Bronchial epithelial cell (primary cell): ENCODE data around the gene B3GALT6. TPM values are rescaled to one million over a fixed set of nuclear protein-coding genes. Genes with fewer than 3 reads are reported as not detected.

Source experiments
- DNase-seq: peaks from one replicate; pipeline ENCODE4 v3.0.0-alpha.2; 2010; ENCODE audit warnings: low read depth
- FAIRE-seq: peaks from 2 replicates; lab custom pipeline; 2011; peaks lifted over from hg19 to GRCh38; lab: Jason Lieb, UNC
- H3K27me3 ChIP-seq: 2 replicates; pipeline ENCODE4 v1.5.1; 2011; ENCODE audit warnings: low read length; ENCODE audit not compliant: control insufficient read depth, insufficient read depth
- H3K36me3 ChIP-seq: 2 replicates; pipeline ENCODE4 v1.5.1; 2011; ENCODE audit warnings: low read length; ENCODE audit not compliant: control insufficient read depth, insufficient read depth
- H3K4me3 ChIP-seq: 2 replicates; pipeline ENCODE4 v1.5.1; 2011; ENCODE audit warnings: mild to moderate bottlenecking, low read depth, low read length, control low read depth
- total RNA-seq: library from RNA; depleted of rRNA; stranded (reverse); fragments of >200 nt; gene quantifications from 2 replicates; pipeline ENCODE4 v1.2.1, GENCODE V29; 2014
- TF ChIP-seq, protein P1 (sequence below): IDR thresholded peaks from 2 replicates; pipeline ENCODE4 v1.5.1; 2011; ENCODE audit warnings: mild to moderate bottlenecking, moderate library complexity, low read length, control low read depth, inconsistent platforms; ENCODE audit not compliant: insufficient read depth, severe bottlenecking

B3GALT6 gene
- total RNA-seq, 1 donor from 2014 or later, result 24.5 TPM

DNA sequence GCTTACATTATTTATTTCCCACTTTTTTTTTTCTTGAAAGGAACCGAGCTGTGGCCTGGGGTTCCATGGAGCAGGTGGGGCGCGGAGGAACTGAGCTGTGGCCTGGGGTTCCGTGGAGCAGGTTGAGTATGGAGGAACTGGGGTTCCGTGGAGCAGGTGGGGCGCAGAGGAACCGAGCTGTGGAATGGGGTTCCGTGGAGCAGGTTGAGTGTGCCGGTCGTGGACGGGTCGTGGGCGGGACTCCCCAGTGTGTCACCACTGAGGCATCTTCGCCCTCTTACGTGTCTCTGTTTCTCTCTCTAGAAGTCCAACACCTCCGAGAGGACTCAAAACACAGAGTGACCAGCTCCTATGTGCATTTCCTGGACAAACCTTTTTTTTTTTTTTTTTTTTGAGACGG lies 47.0 kb downstream of the B3GALT6 start:
- TF ChIP-seq, protein P1, sequence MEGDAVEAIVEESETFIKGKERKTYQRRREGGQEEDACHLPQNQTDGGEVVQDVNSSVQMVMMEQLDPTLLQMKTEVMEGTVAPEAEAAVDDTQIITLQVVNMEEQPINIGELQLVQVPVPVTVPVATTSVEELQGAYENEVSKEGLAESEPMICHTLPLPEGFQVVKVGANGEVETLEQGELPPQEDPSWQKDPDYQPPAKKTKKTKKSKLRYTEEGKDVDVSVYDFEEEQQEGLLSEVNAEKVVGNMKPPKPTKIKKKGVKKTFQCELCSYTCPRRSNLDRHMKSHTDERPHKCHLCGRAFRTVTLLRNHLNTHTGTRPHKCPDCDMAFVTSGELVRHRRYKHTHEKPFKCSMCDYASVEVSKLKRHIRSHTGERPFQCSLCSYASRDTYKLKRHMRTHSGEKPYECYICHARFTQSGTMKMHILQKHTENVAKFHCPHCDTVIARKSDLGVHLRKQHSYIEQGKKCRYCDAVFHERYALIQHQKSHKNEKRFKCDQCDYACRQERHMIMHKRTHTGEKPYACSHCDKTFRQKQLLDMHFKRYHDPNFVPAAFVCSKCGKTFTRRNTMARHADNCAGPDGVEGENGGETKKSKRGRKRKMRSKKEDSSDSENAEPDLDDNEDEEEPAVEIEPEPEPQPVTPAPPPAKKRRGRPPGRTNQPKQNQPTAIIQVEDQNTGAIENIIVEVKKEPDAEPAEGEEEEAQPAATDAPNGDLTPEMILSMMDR, result no peak
- H3K27me3 ChIP-seq, result no peaks in the 10 kb centered on the region
- FAIRE-seq (no peak), DNase-seq (no peak)
- no peak overlapping the region for H3K4me3 ChIP-seq
- no peaks in the 10 kb centered on the region for H3K36me3 ChIP-seq

DNA sequence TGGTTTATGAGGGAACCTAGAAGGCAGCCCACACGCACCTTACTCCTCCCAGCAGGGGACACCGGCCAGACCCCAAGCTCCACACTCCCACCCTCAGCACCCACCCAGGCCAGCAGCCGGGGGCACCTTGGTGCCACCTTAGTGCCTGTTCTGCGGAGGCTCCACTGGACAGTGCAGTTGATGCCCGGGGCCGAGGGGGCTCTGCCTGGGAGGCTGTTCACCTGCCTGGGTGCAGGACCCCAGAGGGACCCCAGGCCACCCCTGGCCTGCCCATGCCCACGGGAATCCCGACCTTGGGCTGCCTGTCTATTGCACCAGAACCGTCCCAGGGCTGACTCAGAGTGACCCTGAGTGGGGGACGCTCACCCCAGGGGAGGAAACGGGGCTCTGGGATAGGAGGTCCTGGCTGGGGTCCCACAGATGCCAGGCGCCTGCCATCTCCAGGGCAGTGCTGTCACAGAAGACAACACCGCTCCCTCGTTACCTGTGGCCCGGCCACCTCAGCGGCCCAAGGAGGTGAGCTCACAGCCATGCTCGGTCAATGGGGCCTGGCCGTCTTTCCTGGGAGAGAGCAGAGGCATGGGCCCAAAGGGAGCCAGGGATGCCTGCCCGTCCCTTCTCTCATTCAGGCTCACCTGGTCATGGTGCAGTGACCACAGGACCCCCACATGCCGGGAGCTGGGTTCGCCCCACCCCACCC lies 48.9 kb downstream of the B3GALT6 start:
- TF ChIP-seq, protein P1, result no peak
- FAIRE-seq (no peak), DNase-seq (no peak)
- Histone ChIP-seq H3K4me3 (no peak overlapping the region), H3K27me3 (no peaks in the 10 kb centered on the region), H3K36me3 (no peaks in the 10 kb centered on the region)

DNA sequence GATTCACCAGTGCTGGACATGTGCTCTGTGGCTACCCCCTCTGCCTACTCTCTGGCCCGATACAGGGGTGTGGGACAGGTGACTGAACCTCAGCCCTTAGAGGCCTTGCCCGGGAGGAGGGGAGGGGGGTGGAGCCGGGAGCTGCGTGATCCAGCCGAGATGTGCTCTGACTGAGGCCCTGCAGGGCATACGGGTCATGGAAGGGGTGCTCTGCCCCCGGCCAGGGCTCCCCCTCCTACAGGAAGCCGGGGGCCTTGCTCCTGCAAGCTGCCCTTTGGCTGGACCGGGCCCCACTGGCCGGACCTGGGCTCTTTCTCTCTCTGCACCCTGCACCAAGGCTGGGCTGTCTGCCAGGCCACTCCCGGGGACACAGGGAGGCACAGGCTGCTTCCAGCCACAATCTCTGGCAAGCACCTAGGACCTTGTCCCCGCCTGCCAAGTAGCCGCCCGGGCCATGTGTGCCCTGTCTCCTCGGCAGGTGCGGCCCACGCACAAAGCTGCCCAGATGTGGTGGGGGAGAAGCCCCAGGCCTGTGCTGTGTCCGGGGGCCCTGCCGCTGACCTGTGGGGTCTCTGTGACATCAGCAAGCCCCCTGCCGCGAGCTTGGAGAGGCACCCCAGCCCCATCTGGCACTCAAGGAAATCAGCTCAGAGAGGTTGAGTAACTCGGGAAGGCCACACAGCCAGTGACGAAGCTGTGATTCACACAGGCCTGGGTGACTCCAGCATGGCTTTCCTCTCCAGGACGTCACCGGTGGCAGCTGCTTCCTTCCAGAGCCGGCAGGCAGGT lies 49.7 kb downstream of the B3GALT6 start:
- Histone ChIP-seq H3K4me3 (no peak overlapping the region), H3K36me3 (no peaks in the 10 kb centered on the region), H3K27me3 (no peaks in the 10 kb centered on the region)
- TF ChIP-seq, protein P1, result no peak
- DNase-seq (peak; percentile 76), FAIRE-seq (peak; percentile 43)

DNA sequence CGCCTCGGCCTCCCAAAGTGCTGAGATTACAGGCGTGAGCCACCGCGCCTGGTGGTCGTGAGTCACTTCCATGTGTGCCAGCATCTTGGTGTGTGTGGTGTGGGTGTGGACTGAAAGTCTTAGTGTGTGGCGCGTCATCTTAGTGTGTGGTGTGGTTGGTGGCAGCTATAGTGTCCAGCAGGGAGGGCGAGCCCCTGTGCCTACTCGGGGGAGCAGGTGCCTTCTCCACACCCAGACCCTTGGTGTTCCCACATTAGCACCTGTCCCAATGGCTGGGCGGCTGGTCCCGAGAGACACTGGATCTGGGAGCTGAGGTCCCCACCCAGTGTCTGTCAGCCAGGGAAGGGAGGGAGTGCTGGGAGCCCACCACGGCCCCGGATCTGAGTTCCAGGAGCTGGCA lies 51.0 kb downstream of the B3GALT6 start:
- no peak for FAIRE-seq
- Histone ChIP-seq H3K36me3 (no peaks in the 10 kb centered on the region), H3K4me3 (no peak overlapping the region), H3K27me3 (no peaks in the 10 kb centered on the region)
- no peak for DNase-seq
- TF ChIP-seq, protein P1, result no peak

DNA sequence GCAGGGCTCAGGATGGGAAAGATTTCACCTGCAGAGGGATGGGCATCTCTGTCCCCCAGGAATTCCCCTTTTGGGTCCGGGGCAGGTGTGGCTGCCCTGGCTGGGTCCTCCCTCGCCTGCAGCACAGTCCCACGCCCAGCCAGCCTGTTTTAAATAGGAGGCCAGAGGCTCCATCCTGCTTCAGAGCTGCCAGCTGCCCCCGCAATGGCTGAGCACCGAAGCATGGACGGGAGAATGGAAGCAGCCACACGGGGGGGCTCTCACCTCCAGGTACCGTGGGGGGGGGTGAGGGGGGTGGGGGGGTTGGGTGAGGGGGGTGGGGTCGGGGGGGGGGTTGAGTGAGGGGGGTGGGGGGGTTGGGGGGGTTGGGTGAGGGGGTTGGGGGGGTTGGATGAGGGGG lies 51.8 kb downstream of the B3GALT6 start:
- no peak for DNase-seq

More for the DNA sequence above, 51.8 kb downstream of the B3GALT6 start:
- no peaks in the 10 kb centered on the region for H3K36me3 ChIP-seq
- TF ChIP-seq, protein P1, result no peak
- H3K4me3 ChIP-seq, result no peak overlapping the region
- H3K27me3 ChIP-seq, result no peaks in the 10 kb centered on the region
- FAIRE-seq, result no peak

Other genes with a start within 250 kb of the B3GALT6 start
- gene HES4, start 232.1 kb upstream of the B3GALT6 start, total RNA-seq, result 42.6 and 83.5 TPM in 2 replicates
- 18.2 and 25.7 TPM in 2 replicates for gene ISG15, start 218.7 kb upstream of the B3GALT6 start, total RNA-seq
- gene AGRN, start 212.1 kb upstream of the B3GALT6 start, total RNA-seq, result 117 and 132 TPM in 2 replicates
- 9.0 and 14.6 TPM in 2 replicates for gene RNF223, start 157.9 kb upstream of the B3GALT6 start, total RNA-seq
- gene C1orf159, start 116.1 kb upstream of the B3GALT6 start, total RNA-seq, result 5.9 and 8.2 TPM in 2 replicates
- gene TTLL10, start 58.4 kb upstream of the B3GALT6 start, total RNA-seq, result not detected in 2 replicates
- 1.7 TPM in 1 of 2 replicates, not detected in the other for gene TNFRSF18, start 25.6 kb upstream of the B3GALT6 start, total RNA-seq
- 0.13 TPM in 1 of 2 replicates, not detected in the other for gene TNFRSF4, start 18.1 kb upstream of the B3GALT6 start, total RNA-seq
- 68.2 and 81.3 TPM in 2 replicates for gene SDF4, start 236 bp upstream of the B3GALT6 start, total RNA-seq
- gene C1QTNF12, start 14.5 kb downstream of the B3GALT6 start, total RNA-seq, result 1.3 and 2.7 TPM in 2 replicates
- 41.3 and 41.5 TPM in 2 replicates for gene UBE2J2, start 41.6 kb downstream of the B3GALT6 start, total RNA-seq
- 0.26 and 0.51 TPM in 2 replicates for gene SCNN1D, start 48.2 kb downstream of the B3GALT6 start, total RNA-seq
- 34.0 and 36.4 TPM in 2 replicates for gene ACAP3, start 75.7 kb downstream of the B3GALT6 start, total RNA-seq
- 15.6 and 20.8 TPM in 2 replicates for gene PUSL1, start 76.4 kb downstream of the B3GALT6 start, total RNA-seq
- 64.9 and 66.3 TPM in 2 replicates for gene INTS11, start 92.4 kb downstream of the B3GALT6 start, total RNA-seq
- gene CPTP, start 92.6 kb downstream of the B3GALT6 start, total RNA-seq, result 10.8 and 20.2 TPM in 2 replicates
- 0.26 and 0.38 TPM in 2 replicates for gene TAS1R3, start 99.0 kb downstream of the B3GALT6 start, total RNA-seq
- 208 and 233 TPM in 2 replicates for gene DVL1, start 117.2 kb downstream of the B3GALT6 start, total RNA-seq
- 0.51 and 5.0 TPM in 2 replicates for gene MXRA8, start 126.3 kb downstream of the B3GALT6 start, total RNA-seq
- gene AURKAIP1, start 143.0 kb downstream of the B3GALT6 start, total RNA-seq, result 93.5 and 128 TPM in 2 replicates
- gene CCNL2, start 167.1 kb downstream of the B3GALT6 start, total RNA-seq, result 119 and 134 TPM in 2 replicates
- gene MRPL20, start 175.1 kb downstream of the B3GALT6 start, total RNA-seq, result 46.3 and 50.4 TPM in 2 replicates
- 5.3 and 7.9 TPM in 2 replicates for gene ANKRD65, start 189.0 kb downstream of the B3GALT6 start, total RNA-seq
- gene VWA1, start 203.5 kb downstream of the B3GALT6 start, total RNA-seq, result 5.0 and 7.9 TPM in 2 replicates
- 0.26 and 0.77 TPM in 2 replicates for gene ATAD3C, start 217.5 kb downstream of the B3GALT6 start, total RNA-seq
- 19.2 and 24.7 TPM in 2 replicates for gene ATAD3B, start 239.5 kb downstream of the B3GALT6 start, total RNA-seq